Measurements from ENCODE around the gene YAP1.

DNA sequence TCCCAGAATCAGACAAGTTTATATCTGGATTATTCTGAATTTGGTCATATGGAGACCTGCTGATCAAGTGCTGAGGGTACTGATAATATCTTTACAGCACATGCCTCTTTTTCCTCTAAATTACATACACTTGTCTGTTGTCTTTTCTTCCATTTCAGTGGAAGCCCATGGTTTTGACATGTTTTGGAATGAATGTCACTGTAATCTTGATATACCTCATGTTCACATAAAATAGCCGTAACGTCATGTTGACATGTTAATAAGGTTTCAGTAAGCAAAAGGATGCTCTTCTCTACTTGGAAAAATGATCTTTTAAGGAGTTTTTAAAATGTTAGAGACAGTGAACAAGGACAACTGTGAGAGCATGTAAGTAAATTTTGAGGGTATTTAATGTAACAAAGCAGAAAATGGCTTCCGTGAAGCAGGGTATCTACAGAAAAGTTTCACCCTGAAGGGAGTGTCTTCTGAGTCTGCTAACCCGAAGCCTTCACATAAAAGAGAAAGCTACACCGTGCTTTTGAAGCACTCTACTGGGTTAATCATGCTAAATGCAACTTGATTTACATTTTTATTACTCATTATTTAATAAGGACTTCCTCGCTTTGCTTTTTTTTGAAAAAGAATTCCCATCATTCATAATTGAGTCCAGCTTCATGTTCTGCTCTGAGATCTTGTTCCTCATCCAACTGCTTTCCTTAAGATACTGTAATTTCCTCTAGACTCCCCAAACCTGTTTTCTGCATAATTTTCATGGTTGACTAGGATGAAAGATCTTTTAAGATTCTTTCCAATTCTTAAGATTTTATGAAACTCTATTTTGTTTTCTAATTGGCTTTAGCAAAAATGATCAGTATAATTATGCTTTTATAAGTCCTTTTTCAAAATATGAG lies 56.2 kb downstream of the YAP1 start:
- TF ChIP-seq EZH2 (IDR thresholded peaks at IDR 0.05; ENCODE audit: insufficient read depth, poor library complexity, severe bottlenecking) = no peak
- TF ChIP-seq EZH2phosphoT487 (IDR thresholded peaks at IDR 0.05; ENCODE audit: insufficient read depth, low read depth) = no peak
